H9 (cell line): ENCODE results near the gene MC1R. TPM values are rescaled to one million over a fixed set of nuclear protein-coding genes. Genes with fewer than 3 reads are reported as not detected.

Source experiments
- DNase-seq: peaks from one replicate; pipeline ENCODE4 v3.0.0-alpha.2; 2017
- H2AFZ ChIP-seq: one replicate; pipeline ENCODE4 v1.6.1; 2013; ENCODE audit warnings: mild to moderate bottlenecking, low read length, control low read depth, moderate library complexity
- H2AK5ac ChIP-seq: 2 replicates; pipeline ENCODE4 v1.6.1; 2013; ENCODE audit warnings: low read length, control low read depth, mixed read lengths; ENCODE audit not compliant: insufficient read length
- H2BK120ac ChIP-seq: one replicate; pipeline ENCODE4 v1.6.1; 2013; ENCODE audit warnings: low read depth, mild to moderate bottlenecking, low read length, control low read depth, inconsistent platforms; ENCODE audit not compliant: poor library complexity, severe bottlenecking
- H2BK12ac ChIP-seq: 2 replicates; pipeline ENCODE4 v1.6.1; 2013; ENCODE audit warnings: low read length, control low read depth, mixed read lengths, low read depth; ENCODE audit not compliant: insufficient read length
- H2BK15ac ChIP-seq: 2 replicates; pipeline ENCODE4 v1.6.1; 2013; ENCODE audit warnings: low read depth, low read length, control low read depth
- H2BK20ac ChIP-seq: one replicate; pipeline ENCODE4 v1.6.1; 2013; ENCODE audit warnings: low read depth, mild to moderate bottlenecking, low read length, control low read depth, inconsistent platforms; ENCODE audit not compliant: poor library complexity, severe bottlenecking
- H2BK5ac ChIP-seq: 2 replicates; pipeline ENCODE4 v1.6.1; 2013; ENCODE audit warnings: low read length, control low read depth, mixed read lengths; ENCODE audit not compliant: insufficient read length
- H3K14ac ChIP-seq: 2 replicates; pipeline ENCODE4 v1.6.1; 2013; ENCODE audit warnings: low read length, control low read depth; ENCODE audit not compliant: insufficient read depth
- H3K18ac ChIP-seq: 2 replicates; pipeline ENCODE4 v1.6.1; 2013; ENCODE audit warnings: low read depth, mild to moderate bottlenecking, mixed read lengths, low read length, control low read depth; ENCODE audit not compliant: insufficient read length
- H3K23ac ChIP-seq: 2 replicates; pipeline ENCODE4 v1.6.1; 2013; ENCODE audit warnings: low read length, control low read depth, mixed read lengths, low read depth; ENCODE audit not compliant: insufficient read length
- H3K23me2 ChIP-seq: 2 replicates; pipeline ENCODE4 v1.6.1; 2013; ENCODE audit warnings: low read depth, mild to moderate bottlenecking, mixed read lengths, low read length, control low read depth; ENCODE audit not compliant: insufficient read length, poor library complexity, severe bottlenecking
- H3K27ac ChIP-seq: 2 replicates; pipeline ENCODE4 v1.5.1; 2013; ENCODE audit warnings: low read length, control low read depth, mixed read lengths, low read depth; ENCODE audit not compliant: insufficient read length
- H3K27me3 ChIP-seq: 2 replicates; pipeline ENCODE4 v1.6.1; 2013; ENCODE audit warnings: low read length, control low read depth, inconsistent platforms; ENCODE audit not compliant: insufficient read depth
- H3K4ac ChIP-seq: 2 replicates; pipeline ENCODE4 v1.6.1; 2013; ENCODE audit warnings: low read depth, mild to moderate bottlenecking, control low read depth, inconsistent platforms, low read length, moderate library complexity
- H3K4me1 ChIP-seq: 2 replicates; pipeline ENCODE4 v1.6.1; 2013; ENCODE audit warnings: low read length, control low read depth, inconsistent platforms; ENCODE audit not compliant: insufficient read depth
- H3K4me2 ChIP-seq: 2 replicates; pipeline ENCODE4 v1.6.1; 2013; ENCODE audit warnings: low read length, control low read depth, mixed read lengths; ENCODE audit not compliant: insufficient read length, insufficient read depth
- H3K56ac ChIP-seq: 2 replicates; pipeline ENCODE4 v1.6.1; 2013; ENCODE audit warnings: low read depth, mild to moderate bottlenecking, mixed read lengths, low read length, control low read depth; ENCODE audit not compliant: insufficient read length
- H3K79me1 ChIP-seq: 2 replicates; pipeline ENCODE4 v1.6.1; 2013; ENCODE audit warnings: low read depth, mild to moderate bottlenecking, moderate library complexity, low read length, control low read depth, inconsistent platforms; ENCODE audit not compliant: insufficient read depth, poor library complexity, severe bottlenecking
- H3K79me2 ChIP-seq: 2 replicates; pipeline ENCODE4 v1.6.1; 2013; ENCODE audit warnings: low read length, control low read depth, inconsistent platforms; ENCODE audit not compliant: insufficient read depth
- H3K9ac ChIP-seq: 2 replicates; pipeline ENCODE4 v1.6.1; 2013; ENCODE audit warnings: low read length, control low read depth, mixed read lengths; ENCODE audit not compliant: insufficient read length; ENCODE audit errors: extremely low read depth
- H3K9me3 ChIP-seq: one replicate; pipeline ENCODE4 v1.6.1; 2013; ENCODE audit warnings: low read depth, low read length, inconsistent platforms; ENCODE audit not compliant: control insufficient read depth
- H3T11ph ChIP-seq: one replicate; pipeline ENCODE4 v1.6.1; 2013; ENCODE audit warnings: mild to moderate bottlenecking, low read length, control low read depth, inconsistent platforms
- H4K20me1 ChIP-seq: one replicate; pipeline ENCODE4 v1.6.1; 2013; ENCODE audit not compliant: control insufficient read depth, insufficient read length, insufficient read depth
- H4K5ac ChIP-seq: 2 replicates; pipeline ENCODE4 v1.6.1; 2013; ENCODE audit warnings: low read depth, mild to moderate bottlenecking, mixed read lengths, low read length, control low read depth; ENCODE audit not compliant: insufficient read length
- H4K8ac ChIP-seq: replicated peaks from 2 replicates; pipeline ENCODE4 v1.6.1; 2013; ENCODE audit warnings: low read length, control low read depth, mixed read lengths, low read depth; ENCODE audit not compliant: insufficient read length
- H4K91ac ChIP-seq: 2 replicates; pipeline ENCODE4 v1.6.1; 2013; ENCODE audit warnings: low read depth, mild to moderate bottlenecking, moderate library complexity, mixed read lengths, low read length, control low read depth; ENCODE audit not compliant: insufficient read length
- H3K27ac Mint-ChIP-seq, 3 experiments: 2 replicates in 2 of 3; 3 replicates in 1 of 3; pipeline ENCODE4 v1.8.0; 2020 to 2021; ENCODE audit warnings: mixed read lengths in 3 of 3, mild to moderate bottlenecking in 1 of 3, moderate library complexity in 1 of 3
- H3K27me3 Mint-ChIP-seq: 2 replicates; pipeline ENCODE4 v1.8.0; 2021; ENCODE audit warnings: low read depth, mild to moderate bottlenecking, moderate library complexity, mixed read lengths
- H3K36me3 Mint-ChIP-seq, 3 experiments: 2 replicates in 2 of 3; 3 replicates in 1 of 3; pipeline ENCODE4 v1.8.0; 2020 to 2021; ENCODE audit warnings: low read depth in 3 of 3, mixed read lengths in 3 of 3; ENCODE audit not compliant: insufficient read depth in 1 of 3
- H3K4me1 Mint-ChIP-seq, 2 experiments: 2 replicates each; pipeline ENCODE4 v1.8.0; 2020; ENCODE audit warnings: mixed read lengths in 2 of 2
- H3K4me3 Mint-ChIP-seq, 2 experiments: 2 replicates in 1 of 2; 3 replicates in 1 of 2; pipeline ENCODE4 v1.8.0; 2020 to 2021; ENCODE audit warnings: mild to moderate bottlenecking in 2 of 2, mixed read lengths in 2 of 2, moderate library complexity in 1 of 2
- H3K9me3 Mint-ChIP-seq, 2 experiments: 2 replicates in 1 of 2; 3 replicates in 1 of 2; pipeline ENCODE4 v1.8.0; 2020; ENCODE audit warnings: mild to moderate bottlenecking in 2 of 2, mixed read lengths in 2 of 2, moderate library complexity in 1 of 2
- CTCF ChIP-seq: fragments of 200-600 bp; sonication (generic); conservative IDR thresholded peaks from 3 replicates; pipeline ENCODE4 v1.8.0; 2021; ENCODE audit warnings: antibody characterized with exemption, mild to moderate bottlenecking
- WGBS: extraction: QIAGEN DNeasy Blood & Tissue Kit; methylation state at CpG from one replicate; pipeline ENCODE4 v1.1.7; 2013; ENCODE audit warnings: missing lambda C conversion rate, low lambda C conversion rate, mixed read lengths; ENCODE audit not compliant: insufficient read length; ENCODE audit errors: extremely low coverage; 5-methylcytosine and 5-hydroxymethylcytosine counted together
- total RNA-seq: library from RNA; stranded (reverse); gene quantifications from 2 replicates; pipeline ENCODE4 v1.2.1, GENCODE V29; 2021

Gene MC1R
- total RNA-seq, 1 experiment from 2014 or later: 4.7 TPM

GRCh38 chr16:89949756-89950155, 31.1 kb downstream of the MC1R start:
- Histone ChIP-seq H3K56ac (no peak overlapping the region), H3K4me2 (peak overlapping the region; percentile 22), H3K79me2 (no peaks in the 10 kb centered on the region), H4K5ac (no peak overlapping the region), H3K23ac (no peak overlapping the region), H3K9ac (peak overlapping the region; percentile 1), H3K27ac (no peak overlapping the region), H3K27me3 (peaks cover 8% of the 10 kb centered on the region; the same call in 1 of the 2 replicates), H2BK5ac (no peak overlapping the region), H3K18ac (no peak overlapping the region), H2BK15ac (no peak overlapping the region), H3K79me1 (no peaks in the 10 kb centered on the region), H2AK5ac (no peak overlapping the region), H3K4ac (no peak overlapping the region), H2BK120ac (no peak overlapping the region), H3K14ac (peak overlapping the region; percentile 24; the same call in 1 of the 2 replicates), H4K20me1 (no peaks in the 10 kb centered on the region), H4K8ac (no peak overlapping the region), H2AFZ (no peak overlapping the region), H2BK20ac (no peak overlapping the region), H3T11ph (no peak overlapping the region), H4K91ac (no peak overlapping the region), H3K9me3 (no peaks in the 10 kb centered on the region), H3K4me1 (no peaks in the 10 kb centered on the region), H3K23me2 (no peaks in the 10 kb centered on the region), H2BK12ac (no peak overlapping the region)
- Mint-ChIP-seq H3K27ac (no peak overlapping the region), H3K36me3 (peaks cover 0 to 5% (median 3%) of the 10 kb centered on the region in 3 experiments; a peak in 3 of 7 replicates), H3K27me3 (peaks cover 43% of the 10 kb centered on the region), H3K4me1 (peaks cover 4 to 11% of the 10 kb centered on the region in 2 experiments), H3K4me3 (peak overlapping the region; percentile 67 to 84), H3K9me3 (peaks cover 0 to 4% of the 10 kb centered on the region in 2 experiments; a peak in 3 of 5 replicates)
- TF ChIP-seq CTCF: no peak
- no peak for DNase-seq
- no CpG with 5 or more reads among the region's 12 CpGs for WGBS
